Measurements from ENCODE around the gene DESI1. TPM values are rescaled to one million over a fixed set of nuclear protein-coding genes. Genes with fewer than 3 reads are reported as not detected.
A peak's percentile ranks its signal among the peaks of the same experiment; 100 is the strongest.
"Not testable (repeated sequence)": the region's sequence is repeated elsewhere in the genome, so short reads cannot be mapped to it uniquely, and the experiment has no call there.

Gene DESI1
- total RNA-seq, 1 experiment from 2014 or later: 33.0 TPM

DNA sequence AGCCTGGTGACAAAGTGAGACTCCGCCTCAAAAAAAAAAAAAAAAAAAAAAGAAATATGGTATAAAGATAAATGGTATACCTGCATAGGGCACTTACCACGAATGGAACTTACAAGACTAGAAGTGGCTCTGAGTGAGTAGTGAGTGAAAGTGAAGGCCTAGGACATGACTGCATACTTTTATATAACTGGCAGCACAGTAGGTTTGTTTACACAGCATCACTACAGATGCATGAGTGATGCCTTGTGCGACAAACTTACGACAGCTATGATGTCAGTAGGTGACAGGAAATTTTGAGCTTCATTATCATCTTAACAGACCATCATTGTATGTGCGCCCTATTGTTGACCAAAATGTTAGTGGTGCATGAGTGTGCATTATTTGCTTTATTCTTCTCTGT lies 17.9 kb upstream of the DESI1 start:
- in situ Hi-C loops (cut with HindIII; ENCODE audit: low sequenced_read_pairs): no loop called here
- DNase-seq (ENCODE audit: low spot score): no peak

DNA sequence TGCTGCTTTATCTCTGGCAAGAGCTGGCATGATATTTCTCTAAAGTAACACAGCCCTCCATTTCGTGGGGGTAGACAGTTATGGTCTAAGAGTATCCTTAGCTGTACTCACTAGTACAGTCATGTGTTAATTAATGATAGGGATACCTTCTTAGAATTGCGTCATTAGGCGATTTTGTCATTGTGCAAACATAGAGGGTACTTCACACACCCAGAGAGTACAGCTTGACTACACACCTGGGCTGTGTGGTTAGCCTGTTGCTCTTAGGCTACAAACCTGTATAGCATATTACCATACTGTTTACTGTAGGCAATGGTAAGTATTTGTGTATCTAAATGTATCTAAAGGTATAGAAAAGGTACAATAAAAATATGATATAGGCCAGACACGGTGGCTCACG lies 17.3 kb upstream of the DESI1 start:
- in situ Hi-C loops (cut with HindIII; ENCODE audit: low sequenced_read_pairs): no loop called here
- no peak for DNase-seq (ENCODE audit: low spot score)

DNA sequence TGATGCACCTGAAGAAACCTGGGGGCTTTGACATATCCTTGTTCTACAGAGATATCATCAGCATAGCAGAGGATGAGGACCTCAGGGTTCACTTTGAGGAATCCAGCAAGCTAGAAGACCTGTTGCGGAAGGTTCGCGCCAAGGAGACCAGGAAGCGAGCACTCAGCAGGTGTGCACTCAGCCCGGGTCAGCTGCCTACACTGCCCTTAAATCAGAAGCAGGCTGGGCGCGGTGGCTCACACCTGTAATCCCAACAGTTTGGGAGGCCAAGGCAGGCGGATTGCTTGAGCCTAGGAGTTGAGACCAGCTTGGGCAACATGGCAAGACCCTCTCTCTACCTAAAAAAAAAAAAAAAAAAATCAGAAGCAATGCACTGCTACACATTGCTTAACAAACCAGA lies 16.8 kb upstream of the DESI1 start:
- DNase-seq (ENCODE audit: low spot score); in situ Hi-C loops (cut with HindIII; ENCODE audit: low sequenced_read_pairs): not testable (repeated sequence)

DNA sequence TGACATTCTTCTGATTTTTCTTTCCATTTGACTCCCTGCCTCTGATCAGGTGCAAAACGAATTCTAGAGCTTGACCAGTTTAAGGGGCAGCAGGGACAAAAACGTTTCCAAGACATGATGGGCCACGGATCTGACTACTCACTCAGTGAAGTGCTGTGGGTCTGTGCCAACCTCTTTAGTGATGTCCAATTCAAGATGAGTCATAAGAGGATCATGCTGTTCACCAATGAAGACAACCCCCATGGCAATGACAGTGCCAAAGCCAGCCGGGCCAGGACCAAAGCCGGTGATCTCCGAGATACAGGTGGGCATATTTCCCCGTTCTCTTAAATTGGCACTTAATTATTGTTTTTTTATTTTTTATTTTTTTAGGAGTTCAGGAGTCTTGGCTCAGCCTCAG lies 15.6 kb upstream of the DESI1 start:
- peak; percentile 49 for DNase-seq (ENCODE audit: low spot score)
- in situ Hi-C loops (cut with HindIII; ENCODE audit: low sequenced_read_pairs): no loop called here

DNA sequence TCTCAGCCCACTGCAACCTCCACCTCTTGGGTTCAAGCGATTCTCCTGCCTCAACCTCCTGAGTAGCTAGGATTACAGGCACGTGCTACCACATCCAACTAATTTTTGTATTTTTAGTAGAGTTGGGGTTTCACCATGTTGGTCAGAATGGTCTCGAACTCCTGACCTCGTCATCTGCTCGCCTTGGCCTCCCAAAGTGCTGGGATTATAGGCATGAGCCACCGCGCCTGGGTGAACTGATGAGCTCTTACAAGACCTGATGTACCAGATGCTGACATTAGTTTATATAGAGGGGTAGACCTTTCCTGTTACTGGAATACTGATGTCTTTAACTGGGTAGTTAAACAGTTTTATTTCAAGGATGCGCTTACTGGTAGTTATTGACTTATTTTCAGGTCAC lies 13.8 kb upstream of the DESI1 start:
- DNase-seq (ENCODE audit: low spot score): not testable (repeated sequence)

DNA sequence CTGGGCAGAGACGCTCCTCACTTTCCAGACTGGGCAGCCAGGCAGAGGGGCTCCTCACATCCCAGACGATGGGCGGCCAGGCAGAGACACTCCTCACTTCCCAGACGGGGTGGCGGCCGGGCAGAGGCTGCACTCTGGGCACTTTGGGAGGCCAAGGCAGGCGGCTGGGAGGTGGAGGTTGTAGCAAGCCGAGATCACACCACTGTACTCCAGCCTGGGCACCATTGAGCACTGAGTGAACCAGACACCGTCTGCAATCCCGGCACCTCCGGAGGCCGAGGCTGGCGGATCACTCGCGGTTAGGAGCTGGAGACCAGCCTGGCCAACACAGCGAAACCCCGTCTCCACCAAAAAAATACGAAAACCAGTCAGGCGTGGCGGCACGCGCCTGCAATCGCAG lies 10.8 kb upstream of the DESI1 start:
- in situ Hi-C loops (cut with HindIII; ENCODE audit: low sequenced_read_pairs); DNase-seq (ENCODE audit: low spot score): not testable (repeated sequence)

More for the DNA sequence above, 13.8 kb upstream of the DESI1 start:
- in situ Hi-C loops (cut with HindIII; ENCODE audit: low sequenced_read_pairs): not testable (repeated sequence)

DNA sequence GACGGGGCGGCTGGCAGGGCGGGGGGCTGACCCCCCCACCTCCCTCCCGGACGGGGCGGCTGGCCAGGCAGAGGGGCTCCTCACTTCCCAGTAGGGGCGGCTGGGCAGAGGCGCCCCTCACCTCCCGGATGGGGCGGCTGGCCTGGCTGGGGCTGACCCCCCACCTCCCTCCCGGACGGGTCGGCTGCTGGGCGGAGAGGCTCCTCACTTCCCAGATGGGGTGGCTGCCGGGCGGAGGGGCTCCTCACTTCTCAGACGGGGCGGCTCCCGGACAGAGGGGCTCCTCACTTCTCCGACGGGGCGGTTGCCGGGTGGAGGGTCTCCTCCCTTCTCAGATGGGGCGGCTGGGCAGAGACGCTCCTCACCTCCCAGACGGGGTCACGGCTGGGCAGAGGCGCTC lies 10.3 kb upstream of the DESI1 start:
- DNase-seq (ENCODE audit: low spot score); in situ Hi-C loops (cut with HindIII; ENCODE audit: low sequenced_read_pairs): not testable (repeated sequence)

DNA sequence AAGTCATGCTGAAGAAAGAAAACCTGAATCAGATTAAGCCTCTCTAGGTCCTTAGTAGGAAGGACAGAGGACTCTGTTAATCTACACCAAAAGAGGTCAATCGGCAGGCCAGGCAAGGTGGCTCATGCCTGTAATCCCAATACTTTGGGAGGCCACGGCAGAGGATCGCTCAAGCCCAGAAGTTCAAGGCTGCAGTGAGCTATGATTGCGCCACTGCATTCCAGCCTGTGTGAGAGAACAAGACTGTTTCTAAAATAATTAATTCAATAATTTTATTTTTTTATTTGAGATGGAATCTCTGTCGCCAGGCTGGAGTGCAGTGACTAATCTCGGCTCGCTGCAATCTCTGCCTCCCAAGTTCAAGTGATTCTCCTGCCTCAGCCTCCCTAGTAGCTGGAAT lies 4.7 kb upstream of the DESI1 start:
- in situ Hi-C loops (cut with HindIII; ENCODE audit: low sequenced_read_pairs): no loop called here
- no peak for DNase-seq (ENCODE audit: low spot score)

DNA sequence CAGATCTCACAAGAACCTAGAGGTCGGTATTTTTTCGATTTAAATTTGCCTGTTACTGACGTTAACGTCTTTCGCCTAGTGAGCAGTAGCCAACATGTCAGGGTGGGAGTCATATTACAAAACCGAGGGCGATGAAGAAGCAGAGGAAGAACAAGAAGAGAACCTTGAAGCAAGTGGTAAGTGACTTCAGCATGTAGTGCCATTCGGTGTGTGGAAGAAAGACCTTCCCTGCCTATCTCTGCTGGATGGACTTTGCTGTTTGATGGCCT lies 1.0 kb upstream of the DESI1 start:
- in situ Hi-C loops (cut with HindIII; ENCODE audit: low sequenced_read_pairs): no loop called here
- DNase-seq (ENCODE audit: low spot score): no peak

DNA sequence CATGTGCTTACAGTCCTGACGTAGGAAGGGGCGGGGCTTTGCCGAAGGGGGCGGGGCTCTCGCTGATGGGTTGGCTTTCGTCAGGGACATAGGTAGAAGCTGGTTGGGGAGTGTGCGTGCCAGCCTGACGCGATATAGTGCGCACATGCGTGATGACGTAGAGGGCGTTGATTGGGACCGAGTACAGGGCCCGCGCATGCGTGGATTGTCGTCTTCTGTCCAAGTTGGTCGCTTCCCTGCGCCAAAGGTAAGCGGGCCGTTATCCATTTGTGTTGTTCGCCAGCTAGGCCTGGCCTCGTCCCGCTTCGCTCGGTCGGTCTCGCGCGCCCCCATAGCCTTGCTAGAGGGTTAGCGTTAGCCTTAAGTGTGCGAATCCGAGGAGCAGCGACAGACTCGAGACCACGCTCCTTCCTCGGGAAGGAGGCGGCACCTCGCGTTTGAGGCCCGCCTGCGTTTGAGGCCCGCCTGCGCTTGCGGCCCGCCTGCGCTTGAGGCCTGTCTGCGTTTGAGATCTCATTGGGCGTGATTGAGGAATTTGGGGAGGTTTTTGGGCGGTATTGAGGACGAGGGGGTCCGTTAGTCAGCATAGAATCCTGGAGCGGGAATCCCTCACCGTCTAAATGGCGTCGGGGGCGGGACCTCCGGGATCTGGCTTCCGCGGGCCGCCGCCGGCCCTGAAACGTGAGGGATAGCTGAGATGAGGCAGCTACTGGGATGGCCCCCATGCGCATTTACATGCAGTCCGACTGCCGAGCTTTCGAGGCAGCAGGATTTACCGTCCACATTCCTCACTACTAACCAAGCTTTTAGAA lies 462 bp upstream of the DESI1 start, which contains the start of gene XRCC6:
XRCC6 (plus strand) TSS at position 197 of the 812 bp plus-strand sequence. CDS start 710 bp downstream, outside the sequence.
- DNase-seq (ENCODE audit: low spot score): peak; percentile 100
- in situ Hi-C loops (cut with HindIII; ENCODE audit: low sequenced_read_pairs): no loop called here

DNA sequence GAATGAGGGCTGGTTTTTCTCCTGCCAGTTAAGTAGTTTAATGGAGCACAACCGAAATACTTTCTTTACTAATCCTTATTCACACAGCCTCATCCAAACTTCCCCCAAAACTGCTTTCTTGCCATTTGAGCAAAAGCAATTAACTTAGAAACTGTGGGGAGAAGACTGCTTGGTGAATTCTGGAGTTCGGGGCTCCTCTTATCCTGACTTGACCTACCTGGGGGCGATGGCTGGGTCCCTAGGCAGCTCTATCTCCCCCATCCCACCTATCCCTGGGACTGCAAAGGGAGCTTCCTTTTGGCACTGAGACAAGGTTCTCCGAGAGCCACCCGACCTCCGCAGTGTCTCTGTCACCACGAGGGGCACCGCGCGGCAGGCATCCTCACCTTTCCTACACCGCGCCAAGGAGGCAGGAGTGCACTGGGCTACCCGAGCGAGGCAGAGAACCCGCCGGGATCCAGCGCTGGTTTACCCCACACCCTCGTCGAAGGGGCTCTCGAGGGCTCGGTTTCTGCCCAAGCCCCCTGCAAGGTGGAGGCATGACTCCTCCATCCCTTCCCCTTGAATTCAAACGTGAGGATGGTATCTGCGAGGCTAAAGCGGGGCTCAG lies 759 bp downstream of the DESI1 start:
- peak; percentile 21 for DNase-seq (ENCODE audit: low spot score)
- in situ Hi-C loops (cut with HindIII; ENCODE audit: low sequenced_read_pairs): no loop called here

DNA sequence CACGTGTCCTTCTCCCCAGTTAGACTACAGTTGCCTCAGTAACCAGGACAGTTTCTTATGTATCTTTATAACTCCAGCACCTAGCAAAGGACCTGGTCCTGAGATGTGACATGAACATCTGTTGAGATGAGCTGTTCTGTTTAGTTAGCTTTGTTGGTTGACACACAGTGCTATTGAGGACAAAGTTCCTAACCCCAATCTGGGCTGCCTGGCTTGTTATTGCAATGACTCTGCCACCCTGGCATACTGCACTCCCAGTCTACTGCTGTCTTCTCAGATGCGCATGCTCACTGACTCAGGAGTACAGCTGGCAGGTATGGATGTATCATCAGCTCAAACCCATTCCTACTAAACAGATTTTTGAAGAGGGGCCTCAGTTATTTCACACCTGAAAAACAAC lies 7.4 kb downstream of the DESI1 start:
- no peak for DNase-seq (ENCODE audit: low spot score)
- in situ Hi-C loops (cut with HindIII; ENCODE audit: low sequenced_read_pairs): no loop called here

DNA sequence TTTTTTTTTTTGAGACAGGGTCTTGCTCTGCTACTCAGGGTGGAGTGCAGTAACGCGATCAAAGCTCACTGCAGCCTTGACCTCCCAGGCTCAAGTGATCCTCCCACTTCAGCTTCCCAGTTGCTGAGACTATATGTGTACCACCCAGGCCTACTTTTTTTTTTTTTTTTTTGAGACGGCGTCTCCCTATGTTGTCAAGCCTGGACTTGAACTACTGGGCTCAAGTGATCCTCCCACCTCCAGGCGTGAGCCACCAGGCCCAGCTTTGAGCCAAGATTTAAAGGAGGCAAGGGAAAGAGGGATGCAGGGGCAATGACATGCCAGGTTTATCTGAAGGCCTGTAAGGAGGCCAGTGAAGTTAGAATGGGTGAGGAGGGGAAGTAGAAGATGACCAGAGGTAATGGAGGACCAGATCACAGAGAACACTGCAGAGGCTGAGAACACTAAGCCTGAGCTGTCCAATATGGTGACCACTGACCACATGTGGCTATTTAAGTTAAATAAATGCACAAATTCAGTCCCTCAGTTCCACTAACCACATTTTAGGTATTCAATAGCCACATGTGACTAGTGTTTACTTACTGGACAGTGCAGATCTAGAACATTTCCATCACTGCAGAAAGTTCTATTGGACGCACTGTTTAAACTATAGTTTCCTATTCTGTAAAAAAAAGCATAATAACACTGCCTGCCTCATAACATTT lies 8.1 kb downstream of the DESI1 start:
- in situ Hi-C loops (cut with HindIII; ENCODE audit: low sequenced_read_pairs): no loop called here
- no peak for DNase-seq (ENCODE audit: low spot score)

DNA sequence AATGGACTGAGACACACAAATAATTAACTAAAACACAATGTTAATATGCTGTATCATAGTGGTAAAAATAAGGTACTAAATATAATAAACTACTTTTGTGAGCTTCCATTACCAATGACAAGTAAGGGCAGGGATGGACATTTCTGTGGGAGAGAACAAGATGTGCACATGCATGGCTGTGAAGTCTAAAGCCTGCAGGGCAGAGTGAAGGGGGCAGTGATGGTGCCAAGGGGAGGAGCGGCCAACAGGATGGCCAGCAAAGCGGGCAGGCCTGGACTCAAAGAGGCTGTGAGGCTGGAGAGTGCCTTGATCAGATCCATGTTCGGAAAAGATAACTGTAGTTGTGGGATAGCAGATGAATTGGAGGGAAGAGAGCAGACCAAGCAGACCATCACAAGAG lies 12.5 kb downstream of the DESI1 start:
- in situ Hi-C loops (cut with HindIII; ENCODE audit: low sequenced_read_pairs): loop anchor here (10.0 kb wide), 1 partner anchor 56 kb away; no protein-coding TSS in a partner anchor
- no peak for DNase-seq (ENCODE audit: low spot score)

DNA sequence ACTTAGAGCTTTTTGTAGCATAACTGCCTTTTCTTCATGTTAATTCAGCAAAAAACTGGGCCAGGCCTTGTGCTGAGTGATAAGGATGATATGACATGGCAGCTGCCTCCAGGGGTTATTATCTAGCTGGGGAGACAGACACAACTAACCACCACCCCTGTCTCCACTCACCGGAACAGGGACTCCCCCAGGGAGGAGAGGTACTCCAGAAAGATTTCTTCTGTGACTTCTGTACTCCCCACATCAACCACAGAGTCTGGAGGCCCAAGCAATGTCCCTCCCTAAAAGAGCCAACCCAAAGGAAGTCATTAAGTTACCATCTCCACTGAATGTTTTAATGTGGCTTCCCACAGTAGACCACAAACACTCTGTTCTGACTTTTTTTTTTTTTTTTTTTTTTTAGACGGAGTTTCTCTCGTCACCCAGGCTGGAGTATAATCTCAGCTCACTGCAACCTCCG lies 16.9 kb downstream of the DESI1 start:
- DNase-seq (ENCODE audit: low spot score): no peak
- in situ Hi-C loops (cut with HindIII; ENCODE audit: low sequenced_read_pairs): loop anchor here (10.0 kb wide), 1 partner anchor 61 kb away; no protein-coding TSS in a partner anchor

DNA sequence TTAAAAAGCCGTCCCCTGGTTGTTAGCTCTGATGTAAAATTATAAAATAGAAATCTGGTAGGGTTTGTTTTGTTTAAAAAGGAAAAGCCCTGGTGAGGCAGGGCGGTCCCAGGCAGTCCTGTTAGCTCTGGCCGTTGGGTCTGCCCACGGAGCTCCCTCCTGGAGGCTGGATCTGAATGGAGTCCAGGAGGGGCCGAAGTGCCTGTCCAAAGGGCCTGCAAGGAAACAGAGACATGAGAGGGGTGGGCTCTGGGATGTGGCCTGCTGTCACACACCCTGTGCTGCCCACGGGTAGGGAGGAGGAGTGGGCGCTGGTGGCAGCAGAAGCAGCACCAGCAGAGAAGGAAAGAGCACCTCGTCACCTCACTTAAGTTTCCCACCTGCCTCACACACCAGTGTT lies 19.9 kb downstream of the DESI1 start:
- no peak for DNase-seq (ENCODE audit: low spot score)
- in situ Hi-C loops (cut with HindIII; ENCODE audit: low sequenced_read_pairs): loop anchor here (10.0 kb wide), 1 partner anchor 64 kb away; no protein-coding TSS in a partner anchor

DNA sequence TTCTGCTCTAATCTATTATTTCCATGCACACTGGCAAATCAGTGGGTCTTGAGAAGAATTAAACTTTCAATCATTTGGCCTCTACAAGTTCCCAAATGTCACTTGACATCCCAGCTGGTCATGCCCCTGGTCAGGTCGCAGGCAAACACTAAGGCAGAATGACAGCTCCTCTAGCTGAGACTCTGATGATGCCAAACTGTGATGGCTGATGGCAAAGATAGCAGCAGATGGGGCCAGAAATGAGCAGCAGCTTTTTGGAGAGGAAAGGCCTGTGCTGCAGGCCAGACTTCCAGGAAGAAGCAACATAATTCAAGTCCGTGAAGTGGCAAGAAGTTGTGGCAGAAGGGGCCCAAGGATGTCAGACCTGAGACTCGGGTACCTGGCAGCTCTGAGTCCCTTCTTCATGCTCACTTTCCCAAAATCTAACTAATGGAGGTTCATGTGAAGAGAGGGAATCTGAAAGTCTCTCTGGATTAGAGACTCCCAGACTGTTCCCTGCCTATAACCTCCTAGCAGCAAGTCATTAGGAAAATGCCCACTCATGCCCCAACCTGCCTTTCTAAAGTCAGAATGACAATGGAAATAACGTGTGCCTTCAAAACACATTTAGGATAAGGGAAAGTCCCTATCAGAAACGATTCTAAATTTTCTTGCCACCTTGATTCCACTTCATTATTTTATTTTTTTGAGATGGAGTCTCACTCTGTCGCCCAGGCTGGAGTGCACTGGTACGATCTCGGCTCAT lies 21.8 kb downstream of the DESI1 start:
- in situ Hi-C loops (cut with HindIII; ENCODE audit: low sequenced_read_pairs): no loop called here
- DNase-seq (ENCODE audit: low spot score): peak; percentile 84

DNA sequence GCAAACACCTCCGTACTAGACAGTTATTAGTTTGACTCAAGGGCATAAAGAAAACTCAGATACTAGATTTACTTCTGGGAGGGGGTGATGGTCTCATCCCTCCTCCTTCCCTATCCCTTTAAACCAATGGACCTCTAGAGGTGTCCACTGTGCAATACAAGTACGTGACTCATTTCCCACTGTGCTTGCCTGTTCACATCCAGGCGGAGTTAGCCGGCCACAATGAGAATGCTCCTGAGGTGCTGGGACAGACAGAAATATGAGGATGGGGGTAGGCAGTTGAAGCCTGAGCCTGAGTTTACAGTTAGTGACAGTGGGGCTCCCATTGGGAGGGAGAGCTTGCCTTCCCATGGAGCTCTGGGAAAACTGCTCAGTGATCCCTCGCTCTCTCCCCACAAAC lies 22.8 kb downstream of the DESI1 start:
- DNase-seq (ENCODE audit: low spot score): no peak
- in situ Hi-C loops (cut with HindIII; ENCODE audit: low sequenced_read_pairs): no loop called here

DNA sequence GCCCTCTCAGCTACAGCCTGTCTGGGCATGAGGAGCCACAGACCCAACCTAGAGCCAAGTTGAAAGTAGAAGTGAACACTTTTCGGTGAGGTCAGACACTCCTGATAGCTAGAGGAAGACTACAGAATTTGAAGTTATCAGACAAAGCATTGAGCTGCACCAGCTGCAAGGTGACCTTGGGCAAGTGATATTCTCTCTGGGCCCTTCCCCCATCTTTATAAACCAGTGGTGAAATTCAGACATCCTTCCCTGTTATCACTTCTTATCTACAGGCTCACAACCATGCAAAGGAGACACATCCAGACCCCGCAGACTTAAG lies 23.2 kb downstream of the DESI1 start:
- no peak for DNase-seq (ENCODE audit: low spot score)
- in situ Hi-C loops (cut with HindIII; ENCODE audit: low sequenced_read_pairs): no loop called here

Data from G401 (cell line).